Adrenal gland (tissue), 12 donors: ENCODE measurements around the gene EXOC3L1. TPM values are rescaled to one million over a fixed set of nuclear protein-coding genes. Genes with fewer than 3 reads are reported as not detected.
A peak's percentile ranks its signal among the peaks of the same experiment; 100 is the strongest.

Experiments
- DNase-seq, 7 donors: peaks; one replicate each; pipeline ENCODE4 v3.0.0-alpha.2; 2019 to 2020
- H3K27ac ChIP-seq, 5 donors: fragments of 200-600 bp; sonication (generic) in 4 of 5; 1 replicate in 3 of 5; 2 replicates in 2 of 5; pipeline versions ENCODE4 v1.5.1 to v1.8.0; 2016 to 2020; ENCODE audit warnings: mild to moderate bottlenecking in 1 of 5
- H3K27me3 ChIP-seq: fragments of 200-600 bp; 2 replicates; pipeline ENCODE4 v1.8.0; 2021
- H3K36me3 ChIP-seq, 2 donors: fragments of 200-600 bp; replicated peaks in 1 of 2; 1 replicate in 1 of 2; 2 replicates in 1 of 2; pipeline versions ENCODE4 v1.5.1 to v1.8.0; 2018 to 2022
- H3K4me1 ChIP-seq, 2 donors: fragments of 200-600 bp; replicated peaks in 1 of 2; 1 replicate in 1 of 2; 2 replicates in 1 of 2; pipeline versions ENCODE4 v1.5.1 to v1.8.0; 2018 to 2021
- H3K4me3 ChIP-seq, 4 donors: fragments of 200-600 bp; sonication (generic) in 3 of 4; one replicate each; pipeline ENCODE4 v1.5.1; 2016 to 2018
- H3K9me3 ChIP-seq, 3 donors: fragments of 200-600 bp; sonication (generic) in 1 of 3; replicated peaks in 1 of 3; 1 replicate in 2 of 3; 2 replicates in 1 of 3; pipeline versions ENCODE4 v1.5.1 to v1.8.0; 2016 to 2021
- CTCF ChIP-seq, 6 experiments: fragments of 450-650 bp in 4 of 6; fragments of 200-600 bp in 2 of 6; sonication (generic) in 1 of 6; IDR thresholded peaks; 1 replicate in 5 of 6; 2 replicates in 1 of 6; pipeline versions ENCODE4 v1.5.1 to v1.8.0; 2016 to 2021; ENCODE audit warnings: antibody characterized with exemption in 6 of 6, mild to moderate bottlenecking in 2 of 6, moderate library complexity in 1 of 6
- POLR2A ChIP-seq, 2 donors: fragments of 450-650 bp; IDR thresholded peaks; one replicate each; pipeline ENCODE4 v1.6.1; 2017; ENCODE audit warnings: antibody characterized with exemption in 2 of 2, mild to moderate bottlenecking in 2 of 2, moderate library complexity in 1 of 2
- WGBS, 4 donors: extraction: QIAGEN DNeasy Blood & Tissue Kit in 2 of 4; methylation state at CpG; one replicate each; pipeline versions ENCODE4 v1.1.5 to v1.1.7; 2013 to 2017; 5-methylcytosine and 5-hydroxymethylcytosine counted together
- intact Hi-C, 2 donors: fragments of 100-400 bp; cut with DNase I; formaldehyde crosslinking; loops; one replicate each; pipeline versions ENCODE4 v1.14.1 to v1.15.0; 2022 to 2023
- polyA plus RNA-seq, 3 donors: library from polyadenylated mRNA; stranded (reverse); fragments of 200-250 nt in 2 of 3; fragments of 350-450 nt in 1 of 3; fragmentation: Illumina TruSeq in 1 of 3; extraction: RNeasy Lipid Tissue Mini Kit (QIAGEN cat#74804) in 1 of 3; gene quantifications; one replicate each; pipeline ENCODE4 v1.2.3, GENCODE V29; 2013 to 2014
- total RNA-seq, 9 donors: library from RNA; depleted of rRNA in 4 of 9; stranded (reverse); fragments of >200 nt in 4 of 9; fragments of 120-200 nt in 1 of 9; fragmentation: NEBNext Ultra II Directional in 1 of 9; extraction: Animal tissue kit (Norgen Biotek cat#: 25700) in 1 of 9; gene quantifications; one replicate each; pipeline versions ENCODE4 v1.1.0 to v1.2.4, GENCODE V29; 2013 to 2023
- donor health status: healthy with polysubstance abuse.
- donor health status: Bipolar disorder and iron deficiency.
- donor health status: DM: yes; HTN: yes; CAD: no.
- donor health status: DM: no; HTN: no; CAD: no.
- donor health status: DM: no; HTN: no; CAD: no.
- donor health status: DM: yes; HTN: yes; CAD: no.

EXOC3L1 gene
- total and polyA plus RNA-seq, 12 donors, result 0.71 to 27.2 (median 11.8) TPM

- intact Hi-C loops, result no loop called here
- TF ChIP-seq CTCF (IDR thresholded peaks at IDR 0.05) (no peak), POLR2A (IDR thresholded peaks at IDR 0.05) (no peak)
Observed at GRCh38 chr16:67234180-67234597, 44.3 kb upstream of the EXOC3L1 start.

GRCh38 chr16:67233596-67233995 is 43.7 kb upstream of the EXOC3L1 start:
- WGBS, 4 donors, result 73 to 85% (median 80%) methylated on average over 6 to 7 of the region's 7 CpGs
- peaks cover 0 to 90% of the 10 kb centered on the region in 2 donors for H3K36me3 ChIP-seq
- no peak overlapping the region for H3K4me3 ChIP-seq
- H3K4me1 ChIP-seq, result no peaks in the 10 kb centered on the region
- DNase-seq, result peak in 1 of 7 donors; percentile 19
- TF ChIP-seq POLR2A (IDR thresholded peaks at IDR 0.05), result no peak
- TF ChIP-seq CTCF (IDR thresholded peaks at IDR 0.05), result no peak
- H3K9me3 ChIP-seq, result no peaks in the 10 kb centered on the region
- intact Hi-C loops, result no loop called here
- H3K27me3 ChIP-seq, result no peaks in the 10 kb centered on the region
- H3K27ac ChIP-seq, result no peak overlapping the region

More at GRCh38 chr16:67234180-67234597, 44.3 kb upstream of the EXOC3L1 start:
- no peaks in the 10 kb centered on the region for H3K27me3 ChIP-seq
- H3K9me3 ChIP-seq, result no peaks in the 10 kb centered on the region
- peak in 1 of 7 donors; percentile 15 for DNase-seq
- no peak overlapping the region for H3K4me3 ChIP-seq
- H3K27ac ChIP-seq, result no peak overlapping the region
- WGBS, 4 donors, result 90 to 98% (median 95%) methylated on average over 9 to 10 of the region's 10 CpGs; no CpG with 5 or more reads in 1 of the 4 donors
- H3K36me3 ChIP-seq, result peaks cover 0 to 90% of the 10 kb centered on the region in 2 donors
- no peaks in the 10 kb centered on the region for H3K4me1 ChIP-seq

- H3K27ac ChIP-seq, result no peak overlapping the region
- TF ChIP-seq POLR2A (IDR thresholded peaks at IDR 0.05), result no peak
- no peak for TF ChIP-seq CTCF (IDR thresholded peaks at IDR 0.05)
- no peaks in the 10 kb centered on the region for H3K9me3 ChIP-seq
- H3K4me1 ChIP-seq, result peaks cover 10 to 12% of the 10 kb centered on the region in 2 donors
- peaks cover 0 to 70% of the 10 kb centered on the region in 2 donors for H3K36me3 ChIP-seq
- peak in 1 of 7 donors; percentile 16 for DNase-seq
- 58 to 80% (median 70%) methylated on average over 6 to 12 of the region's 12 CpGs for WGBS, 4 donors
- no peak overlapping the region for H3K4me3 ChIP-seq
- no peaks in the 10 kb centered on the region for H3K27me3 ChIP-seq
- intact Hi-C loops, result no loop called here
Observed at GRCh38 chr16:67230809-67231660, 41.1 kb upstream of the EXOC3L1 start.

GRCh38 chr16:67229906-67230808 is 40.2 kb upstream of the EXOC3L1 start:
- intact Hi-C loops, result no loop called here
- 91 to 95% (median 91%) methylated on average over 8 to 32 of the region's 32 CpGs for WGBS, 4 donors
- H3K36me3 ChIP-seq, result peaks cover 0 to 61% of the 10 kb centered on the region in 2 donors

More at GRCh38 chr16:67229906-67230808, 40.2 kb upstream of the EXOC3L1 start:
- Histone ChIP-seq H3K27ac (no peak overlapping the region), H3K4me1 (peaks cover 12 to 17% of the 10 kb centered on the region in 2 donors), H3K9me3 (no peaks in the 10 kb centered on the region), H3K4me3 (no peak overlapping the region), H3K27me3 (no peaks in the 10 kb centered on the region)
- peak in 1 of 7 donors; percentile 18 for DNase-seq
- no peak for TF ChIP-seq CTCF (IDR thresholded peaks at IDR 0.05)
- TF ChIP-seq POLR2A (IDR thresholded peaks at IDR 0.05), result no peak
